ENCODE data around the gene JOSD1. TPM values are rescaled to one million over a fixed set of nuclear protein-coding genes. Genes with fewer than 3 reads are reported as not detected.

JOSD1 gene
- total and polyA plus RNA-seq, 9 of the 15 experiments (the other 6 are each of a cell fraction or from before 2014, with no cell fraction given), result 8.9 to 39.1 (median 30.4) TPM

- in situ Hi-C loops (cut with MboI), result no loop called here
These were observed 28.4 kb upstream of the JOSD1 start for GRCh38 chr22:38728871-38729796.

More at GRCh38 chr22:38728871-38729796, 28.4 kb upstream of the JOSD1 start:
- 0 out of 2 replicates have a peak, but pooled peaks have one; percentile 44 for TF ChIP-seq POLR2G (IDR thresholded peaks at IDR 0.05; ENCODE audit: low read depth, low read length)
- TF ChIP-seq TAF9B (IDR thresholded peaks at IDR 0.05; ENCODE audit: partially characterized antibody), result no peak
- Histone ChIP-seq H3K9me1 (ENCODE audit: control insufficient read depth, insufficient read depth, low read length) (no peaks in the 10 kb centered on the region), H3K9ac (ENCODE audit: insufficient read depth in 1 of 2, low read depth in 2 of 2, low read length in 2 of 2) (no peak overlapping the region), H2AFZ (ENCODE audit: low read depth, low read length) (no peak overlapping the region), H3K27ac (ENCODE audit: extremely low read depth, low read depth, low read length) (no peak overlapping the region), H3K36me3 (ENCODE audit: control insufficient read depth, insufficient read depth, low read length) (peaks cover 95% of the 10 kb centered on the region; the same call in 2 of the 3 replicates), H4K20me1 (replicated peaks; ENCODE audit: control insufficient read depth, insufficient read depth, low read length) (no peaks in the 10 kb centered on the region; the same call in 1 of the 2 replicates), H3K79me2 (ENCODE audit: control insufficient read depth, insufficient read depth, low read length) (no peaks in the 10 kb centered on the region), H3K4me2 (ENCODE audit: insufficient read depth, low read length) (no peak overlapping the region), H3K4me3 (no peak overlapping the region), H3K9me3 (replicated peaks; ENCODE audit: control insufficient read depth, insufficient read depth, low read depth, low read length) (no peaks in the 10 kb centered on the region), H3K4me1 (replicated peaks in 1 of 2; ENCODE audit: control insufficient read depth in 2 of 2, insufficient read depth in 2 of 2, low read length in 2 of 2) (peaks cover 0 to 9% of the 10 kb centered on the region in 2 experiments; a peak in 2 of 5 replicates), H3K27me3 (ENCODE audit: control insufficient read depth in 2 of 2, insufficient read depth in 2 of 2, low read length in 2 of 2) (no peaks in the 10 kb centered on the region)
- ATAC-seq, result no peak
- intact Hi-C loops (cut with micrococcal nuclease), result no loop called here
- no peak for DNase-seq (ENCODE audit: extremely low read depth in 1 of 4, low spot score in 3 of 4)
- BruUV-seq (replicated peaks), result no TSS peak
- ChIA-PET CTCF (ENCODE audit: low intra/inter-chr PET ratio) (no interaction called here), POLR2A (interaction anchor here (0.7 to 0.9 kb wide), 2 partner anchors 12 to 24 kb away, joined by 3 to 4 read pairs; partner anchors contain the start of gene GTPBP1)
- FAIRE-seq, result no peak
- WGBS (ENCODE audit: insufficient coverage, low coverage, missing lambda C conversion rate), result 96% methylated on average over 8 of the region's 18 CpGs

All from K562 (cell line).